Measurements from ENCODE around the gene YBX3. TPM values are rescaled to one million over a fixed set of nuclear protein-coding genes. Genes with fewer than 3 reads are reported as not detected.

Gene YBX3
- total and polyA plus RNA-seq, 8 donors = 241 to 444 (median 338) TPM

DNA sequence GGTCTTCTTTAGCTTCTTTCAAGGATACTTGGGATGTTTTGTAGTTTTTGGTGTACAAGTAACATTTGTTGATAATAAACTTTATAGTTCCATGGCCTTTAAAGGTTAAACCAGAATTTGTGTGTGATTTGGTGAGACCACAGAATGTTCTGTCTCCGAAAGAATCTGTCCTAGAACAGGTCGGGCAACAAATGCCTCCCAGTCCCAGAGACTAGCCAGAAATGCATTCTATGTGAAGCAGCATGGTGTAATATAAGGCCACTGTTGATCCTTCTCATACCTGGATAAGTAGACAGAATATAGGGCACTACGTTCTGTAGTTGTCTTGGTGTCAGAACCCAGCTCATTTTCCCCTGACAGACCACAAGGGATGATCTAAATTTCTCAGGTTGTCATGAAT is 59.3 kb downstream of the YBX3 start:
- Histone ChIP-seq H3K27me3 (no peaks in the 10 kb centered on the region), H3K27ac (no peak overlapping the region), H3K36me3 (no peaks in the 10 kb centered on the region), H3K9me3 (no peaks in the 10 kb centered on the region), H3K4me3 (no peak overlapping the region), H3K4me1 (no peaks in the 10 kb centered on the region)
- no peak for TF ChIP-seq CTCF (IDR thresholded peaks at IDR 0.05)
- DNase-seq (no peak), ATAC-seq (no peak), FAIRE-seq (no peak)
- intact Hi-C loops (cut with DNase I) = no loop called here
- WGBS, 2 donors = 58 to 64% methylated on average over 3 of the region's 3 CpGs

- peak in 2 of 4 donors; percentile 34 to 38 for ATAC-seq
- Histone ChIP-seq H3K4me1 (no peaks in the 10 kb centered on the region), H3K4me3 (no peak overlapping the region), H3K9me3 (no peaks in the 10 kb centered on the region), H3K36me3 (no peaks in the 10 kb centered on the region), H3K27me3 (no peaks in the 10 kb centered on the region), H3K27ac (no peak overlapping the region)
- no peak for TF ChIP-seq CTCF (IDR thresholded peaks at IDR 0.05)
- WGBS, 2 donors = 35 to 40% methylated on average over 3 of the region's 3 CpGs
- intact Hi-C loops (cut with DNase I) = no loop called here
- DNase-seq = no peak
- FAIRE-seq = peak; percentile 84
Observed at GRCh38 chr12:10661338-10661737, 61.8 kb downstream of the YBX3 start.

- Histone ChIP-seq H3K36me3 (no peaks in the 10 kb centered on the region), H3K27ac (no peak overlapping the region), H3K4me1 (no peaks in the 10 kb centered on the region), H3K9me3 (no peaks in the 10 kb centered on the region), H3K27me3 (no peaks in the 10 kb centered on the region), H3K4me3 (no peak overlapping the region)
- ATAC-seq (no peak), FAIRE-seq (no peak), DNase-seq (no peak)
- intact Hi-C loops (cut with DNase I) = no loop called here
- no peak for TF ChIP-seq CTCF (IDR thresholded peaks at IDR 0.05)
Observed at GRCh38 chr12:10654003-10654402, 69.1 kb downstream of the YBX3 start.

DNA sequence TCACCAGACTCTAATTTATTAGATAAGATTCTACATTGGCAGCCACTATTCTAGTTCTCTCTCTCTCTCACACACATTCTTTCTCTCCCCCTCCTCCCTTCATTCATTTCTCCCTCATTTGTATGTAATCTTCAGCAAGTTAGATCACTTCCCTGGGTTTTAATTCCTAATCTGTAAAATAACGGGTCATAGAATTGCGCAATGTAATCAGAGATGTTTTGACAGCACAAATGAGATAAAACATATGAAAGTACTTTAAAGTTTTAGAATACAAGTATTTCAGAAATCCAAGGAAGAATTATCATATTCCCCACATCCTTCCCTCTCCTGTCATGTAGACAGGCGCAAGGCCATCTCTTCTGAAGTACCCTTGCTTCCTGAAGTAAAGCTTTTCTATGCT is 70.9 kb downstream of the YBX3 start:
- WGBS, 2 donors = 55 to 62% methylated on average over 3 of the region's 3 CpGs
- ATAC-seq (no peak), FAIRE-seq (no peak), DNase-seq (no peak)
- TF ChIP-seq CTCF (IDR thresholded peaks at IDR 0.05) = no peak
- no peaks in the 10 kb centered on the region for H3K27me3 ChIP-seq
- intact Hi-C loops (cut with DNase I) = no loop called here
- H3K36me3 ChIP-seq = no peaks in the 10 kb centered on the region
- no peak overlapping the region for H3K4me3 ChIP-seq
- H3K27ac ChIP-seq = no peak overlapping the region
- no peaks in the 10 kb centered on the region for H3K9me3 ChIP-seq
- no peaks in the 10 kb centered on the region for H3K4me1 ChIP-seq

Other genes with a start within 250 kb of the YBX3 start
- 1 to 10 TPM in 2 of 6 donors, under 1 TPM in 3, not detected in 1; 0.16 to 2.4 (median 0.69) TPM for gene EIF2S3B, start 217.4 kb downstream of the YBX3 start, total RNA-seq
- under 1 TPM; 0.26 to 0.46 TPM for gene EIF2S3B, start 217.4 kb downstream of the YBX3 start, polyA plus RNA-seq
- gene MAGOHB, start 109.7 kb downstream of the YBX3 start, total RNA-seq = 10 to 100 TPM in 2 of 6 donors, 1 to 10 TPM in 4; 5.4 to 11.4 (median 8.6) TPM
- gene MAGOHB, start 109.7 kb downstream of the YBX3 start, polyA plus RNA-seq = 10 to 100 TPM; 13.7 to 18.6 TPM
- gene STYK1, start 49.3 kb downstream of the YBX3 start, total RNA-seq = under 1 TPM in 4 of 6 donors, not detected in 2; 0.12 to 0.55 (median 0.23) TPM
- gene STYK1, start 49.3 kb downstream of the YBX3 start, polyA plus RNA-seq = under 1 TPM; 0.04 to 0.07 TPM
- not detected for gene TAS2R7, start 79.3 kb upstream of the YBX3 start, total RNA-seq
- gene TAS2R7, start 79.3 kb upstream of the YBX3 start, polyA plus RNA-seq = not detected
- gene TAS2R8, start 84.0 kb upstream of the YBX3 start, total RNA-seq = not detected
- under 1 TPM in 1 of 2 donors, not detected in 1; 0.09 TPM for gene TAS2R8, start 84.0 kb upstream of the YBX3 start, polyA plus RNA-seq
- not detected for gene TAS2R9, start 86.8 kb upstream of the YBX3 start, total RNA-seq
- gene TAS2R9, start 86.8 kb upstream of the YBX3 start, polyA plus RNA-seq = not detected
- under 1 TPM in 3 of 6 donors, not detected in 3; 0.17 to 0.28 (median 0.25) TPM for gene TAS2R10, start 103.0 kb upstream of the YBX3 start, total RNA-seq
- gene TAS2R10, start 103.0 kb upstream of the YBX3 start, polyA plus RNA-seq = under 1 TPM in 1 of 2 donors, not detected in 1; 0.14 TPM
- 1 to 10 TPM in 1 of 6 donors, under 1 TPM in 4, not detected in 1; 0.32 to 1.8 (median 0.55) TPM for gene PRR4, start 126.2 kb upstream of the YBX3 start, total RNA-seq
- gene PRR4, start 126.2 kb upstream of the YBX3 start, polyA plus RNA-seq = 1 to 10 TPM; 3.8 to 4.3 TPM
- gene PRH1, start 160.9 kb upstream of the YBX3 start, total RNA-seq = 10 to 100 TPM in 1 of 6 donors, 1 to 10 TPM in 5; 4.7 to 11.0 (median 6.7) TPM
- gene PRH1, start 160.9 kb upstream of the YBX3 start, polyA plus RNA-seq = 1 to 10 TPM; 2.0 to 2.5 TPM
- under 1 TPM; 0.47 to 0.91 (median 0.72) TPM for gene TAS2R13, start 186.2 kb upstream of the YBX3 start, total RNA-seq
- not detected for gene TAS2R13, start 186.2 kb upstream of the YBX3 start, polyA plus RNA-seq
- gene PRH2, start 205.9 kb upstream of the YBX3 start, total RNA-seq = not detected
- gene PRH2, start 205.9 kb upstream of the YBX3 start, polyA plus RNA-seq = under 1 TPM in 1 of 2 donors, not detected in 1; 0.42 TPM
- 1 to 10 TPM in 1 of 6 donors, under 1 TPM in 5; 0.83 to 1.7 (median 0.88) TPM for gene TAS2R14, start 215.9 kb upstream of the YBX3 start, total RNA-seq
- gene TAS2R14, start 215.9 kb upstream of the YBX3 start, polyA plus RNA-seq = 1 to 10 TPM in 1 of 2 donors, under 1 TPM in 1; 0.91 to 1.5 TPM

All from pancreas (tissue), 10 donors.